Hindlimb muscle (tissue), 1 donor: ENCODE data around the gene SART1. TPM values are rescaled to one million over a fixed set of nuclear protein-coding genes. Genes with fewer than 3 reads are reported as not detected.
"Not testable (repeated sequence)": the region's sequence is repeated elsewhere in the genome, so short reads cannot be mapped to it uniquely, and the experiment has no call there.

Experiments
- DNase-seq: peaks from one replicate; pipeline ENCODE4 v3.0.0-alpha.2; 2013
- polyA plus RNA-seq: library from polyadenylated mRNA; unstranded; fragments of 120-200 nt; gene quantifications from one replicate; pipeline ENCODE4 v1.2.1, GENCODE V29; 2013; ENCODE audit not compliant: insufficient read length

SART1 gene
- polyA plus RNA-seq, 1 donor = 46.2 TPM

DNA sequence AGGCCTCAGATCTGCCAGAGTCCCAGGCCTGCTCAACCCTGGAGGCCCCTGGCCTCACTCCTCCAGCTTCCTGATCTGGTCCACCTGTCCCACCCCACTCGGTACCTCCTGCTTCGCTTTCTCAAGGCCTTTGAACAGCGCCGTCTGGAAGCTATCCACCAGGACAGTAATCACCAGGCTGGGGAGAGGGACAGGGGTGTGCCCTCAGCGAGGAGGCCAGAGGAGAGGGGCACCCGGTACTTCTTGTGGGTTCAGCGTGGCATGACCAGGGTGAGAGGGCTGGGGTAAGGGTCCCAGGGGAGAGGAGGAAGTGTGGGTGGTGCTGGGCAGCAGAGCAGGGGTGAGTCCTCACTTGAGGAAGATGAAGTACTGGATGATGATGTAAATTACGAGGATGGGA, 58.7 kb downstream of the SART1 start:
- no peak for DNase-seq

GRCh38 chr11:66020618-66021357, 59.3 kb downstream of the SART1 start:
- DNase-seq = no peak

GRCh38 chr11:66022401-66023185, 61.1 kb downstream of the SART1 start:
- DNase-seq = peak; percentile 51

GRCh38 chr11:66023186-66023440, 61.6 kb downstream of the SART1 start:
- DNase-seq = not testable (repeated sequence)

- DNase-seq = no peak
Observed at GRCh38 chr11:66026017-66026529, 64.5 kb downstream of the SART1 start, which contains the start of gene CATSPER1. Gene CATSPER1, minus strand, starts transcription at chr11:66026479. Its CDS starts 100 bp downstream, at chr11:66026379.

Other genes with a start within 250 kb of the SART1 start
- gene KAT5, start 249.5 kb upstream of the SART1 start, polyA plus RNA-seq = 39.2 TPM
- gene RNASEH2C, start 240.9 kb upstream of the SART1 start, polyA plus RNA-seq = 25.7 TPM
- gene AP5B1, start 180.8 kb upstream of the SART1 start, polyA plus RNA-seq = 2.1 TPM
- gene OVOL1, start 174.7 kb upstream of the SART1 start, polyA plus RNA-seq = not detected
- 1.6 TPM for gene SNX32, start 127.8 kb upstream of the SART1 start, polyA plus RNA-seq
- gene CFL1, start 103.6 kb upstream of the SART1 start, polyA plus RNA-seq = 626 TPM
- 52.3 TPM for gene MUS81, start 101.3 kb upstream of the SART1 start, polyA plus RNA-seq
- 87.9 TPM for gene EFEMP2, start 88.9 kb upstream of the SART1 start, polyA plus RNA-seq
- gene CTSW, start 81.9 kb upstream of the SART1 start, polyA plus RNA-seq = 0.81 TPM
- 59.8 TPM for gene FIBP, start 73.3 kb upstream of the SART1 start, polyA plus RNA-seq
- gene CCDC85B, start 71.1 kb upstream of the SART1 start, polyA plus RNA-seq = 22.2 TPM
- gene FOSL1, start 61.3 kb upstream of the SART1 start, polyA plus RNA-seq = 0.54 TPM
- 36.2 TPM for gene C11orf68, start 42.7 kb upstream of the SART1 start, polyA plus RNA-seq
- 82.7 TPM for gene DRAP1, start 42.3 kb upstream of the SART1 start, polyA plus RNA-seq
- 0.32 TPM for gene TSGA10IP, start 16.3 kb upstream of the SART1 start, polyA plus RNA-seq
- gene EIF1AD, start 40.4 kb downstream of the SART1 start, polyA plus RNA-seq = 17.6 TPM
- 217 TPM for gene BANF1, start 40.8 kb downstream of the SART1 start, polyA plus RNA-seq
- not detected for gene CST6, start 50.3 kb downstream of the SART1 start, polyA plus RNA-seq
- gene CATSPER1, start 64.7 kb downstream of the SART1 start, polyA plus RNA-seq = 0.12 TPM
- gene GAL3ST3, start 87.4 kb downstream of the SART1 start, polyA plus RNA-seq = 0.34 TPM
- gene SF3B2, start 90.6 kb downstream of the SART1 start, polyA plus RNA-seq = 128 TPM
- 37.1 TPM for gene PACS1, start 108.5 kb downstream of the SART1 start, polyA plus RNA-seq